H1 (cell line): ENCODE data around the gene DUSP9.

Experiments
- ASH2L ChIP-seq: fragments of 200-600, 300-600 bp; sonication (generic); IDR thresholded peaks from one replicate; pipeline ENCODE4 v1.7.1; 2017; ENCODE audit warnings: low read length
- CTCF ChIP-seq, 3 experiments: IDR thresholded peaks; 1 replicate in 2 of 3; 2 replicates in 1 of 3; pipeline versions ENCODE4 v1.5.1 to v1.6.1; 2011; ENCODE audit warnings: low read length in 3 of 3, mild to moderate bottlenecking in 3 of 3, inconsistent platforms in 2 of 3, low read depth in 1 of 3, moderate library complexity in 1 of 3; ENCODE audit not compliant: insufficient read depth in 1 of 3; ENCODE audit errors: control extremely low read depth in 1 of 3
- KDM1A ChIP-seq: fragments of 200-600, 300-600 bp; sonication (generic); IDR thresholded peaks from 2 replicates; pipeline ENCODE4 v1.7.1; 2016; ENCODE audit warnings: mild to moderate bottlenecking, low read length, borderline replicate concordance
- POLR2A ChIP-seq, 2 experiments: IDR thresholded peaks; 1 replicate in 1 of 2; 2 replicates in 1 of 2; pipeline ENCODE4 v1.6.1; 2011; ENCODE audit warnings: low read depth in 2 of 2, low read length in 2 of 2, mild to moderate bottlenecking in 2 of 2; ENCODE audit errors: control extremely low read depth in 1 of 2
- POLR2AphosphoS5 ChIP-seq: IDR thresholded peaks from 2 replicates; pipeline ENCODE4 v1.6.1; 2011; ENCODE audit warnings: low read depth, low read length
- POU5F1 ChIP-seq: IDR thresholded peaks from 2 replicates; pipeline ENCODE4 v1.6.1; 2011; ENCODE audit warnings: low read depth, mild to moderate bottlenecking, low read length, moderate library complexity
- RBBP5 ChIP-seq: IDR thresholded peaks from 2 replicates; pipeline ENCODE4 v1.7.1; 2012; ENCODE audit warnings: low read depth, mild to moderate bottlenecking, inconsistent platforms, low read length, moderate library complexity, borderline replicate concordance
- TCF12 ChIP-seq: IDR thresholded peaks from 2 replicates; pipeline ENCODE4 v1.6.1; 2011; ENCODE audit warnings: low read depth, mild to moderate bottlenecking, low read length

GRCh38 chrX:153645921-153646488 lies 998 bp upstream of the DUSP9 start:
- no peak for TF ChIP-seq RBBP5
- TF ChIP-seq KDM1A = no peak
- TF ChIP-seq POLR2A (IDR thresholded peaks at IDR 0.05; ENCODE audit: control extremely low read depth in 1 of 2, low read depth in 2 of 2, low read length in 2 of 2) = no peak
- TF ChIP-seq ASH2L = no peak
- no peak for TF ChIP-seq POLR2AphosphoS5
- TF ChIP-seq POU5F1 = no peak
- TF ChIP-seq TCF12 = no peak
- no peak for TF ChIP-seq CTCF (IDR thresholded peaks at IDR 0.05; ENCODE audit: control extremely low read depth in 1 of 3, insufficient read depth in 1 of 3, low read depth in 1 of 3, low read length in 3 of 3)
